K562 (cell line): ENCODE results near the gene ZC3H18. TPM values are rescaled to one million over a fixed set of nuclear protein-coding genes. Genes with fewer than 3 reads are reported as not detected.

Source experiments
- BMI1 ChIP-seq: fragments of 150-350 bp; IDR thresholded peaks from 2 replicates; pipeline ENCODE4 v1.6.1; 2014; ENCODE audit warnings: low read length
- C11orf30 ChIP-seq: fragments of 450-650 bp; IDR thresholded peaks from 2 replicates; pipeline ENCODE4 v1.6.1; 2016; ENCODE audit warnings: low read depth, mild to moderate bottlenecking
- ELF1 ChIP-seq: fragments of 200-800 bp; sonication (Bioruptor generic); IDR thresholded peaks from 2 replicates; pipeline ENCODE4 v1.6.1; 2016; ENCODE audit warnings: missing genetic modification characterization, missing compliant biosample characterization
- FUS ChIP-seq: fragments of 200-400 bp; formaldehyde crosslinking; optimal IDR thresholded peaks from 2 replicates; pipeline ENCODE3; 2017; ENCODE audit warnings: low read depth, low read length
- GABPA ChIP-seq: fragments of 200-800 bp; sonication (Bioruptor generic); conservative IDR thresholded peaks from 2 replicates; pipeline ENCODE4 v1.6.1; 2016; ENCODE audit warnings: low read depth, missing genetic modification characterization, missing compliant biosample characterization
- GTF3C2 ChIP-seq: IDR thresholded peaks from 3 replicates; pipeline ENCODE4 v1.6.1; 2011; ENCODE audit warnings: borderline replicate concordance, mild to moderate bottlenecking, moderate library complexity; ENCODE audit not compliant: insufficient read length; ENCODE audit errors: extremely low read depth
- L3MBTL2 ChIP-seq: fragments of 450-650 bp; IDR thresholded peaks from 2 replicates; pipeline ENCODE4 v1.6.1; 2016; ENCODE audit warnings: mild to moderate bottlenecking, moderate library complexity
- NONO ChIP-seq, 2 experiments: fragments of 200-400 bp in 1 of 2; fragments of 450-650 bp in 1 of 2; formaldehyde crosslinking in 1 of 2; IDR thresholded peaks; 2 replicates each; pipeline ENCODE4 v1.6.1; 2017; ENCODE audit warnings: low read depth in 2 of 2, mild to moderate bottlenecking in 2 of 2, moderate library complexity in 2 of 2, low read length in 1 of 2
- PRMT5 ChIP-seq: sonication (generic); formaldehyde crosslinking; IDR thresholded peaks from 2 replicates; pipeline ENCODE4 v1.5.0; 2020; ENCODE audit warnings: missing genetic modification reagents
- SIN3B ChIP-seq: fragments of 450-650 bp; IDR thresholded peaks from 2 replicates; pipeline ENCODE4 v1.6.1; 2017; ENCODE audit warnings: low read depth, mild to moderate bottlenecking, moderate library complexity
- SMC3 ChIP-seq: conservative IDR thresholded peaks from 2 replicates; pipeline ENCODE4 v1.6.1; 2011; ENCODE audit warnings: low read depth, low read length, improper control_type of control experiment; ENCODE audit not compliant: insufficient read depth
- SRF ChIP-seq, 2 experiments: fragments of 250-450, 450-650 bp in 1 of 2; sonication (Bioruptor Pico) in 1 of 2; sonication (generic) in 1 of 2; formaldehyde crosslinking; IDR thresholded peaks; 2 replicates each; pipeline versions ENCODE4 v1.5.0 to v1.5.1; 2020 to 2022; ENCODE audit warnings: mild to moderate bottlenecking in 1 of 2, missing genetic modification reagents in 1 of 2
- U2AF2 ChIP-seq: fragments of 200-400 bp; formaldehyde crosslinking; optimal IDR thresholded peaks from 2 replicates; pipeline ENCODE3; 2017; ENCODE audit warnings: low read depth, mild to moderate bottlenecking, low read length
- YY1 ChIP-seq, 3 experiments: IDR thresholded peaks; 2 replicates each; pipeline ENCODE4 v1.6.1; 2011; ENCODE audit warnings: low read length in 2 of 3, mild to moderate bottlenecking in 2 of 3, moderate library complexity in 2 of 3, borderline replicate concordance in 1 of 3, control low read depth in 1 of 3, low read depth in 1 of 3; ENCODE audit not compliant: insufficient read depth in 3 of 3, insufficient replicate concordance in 2 of 3, control insufficient read depth in 1 of 3, insufficient read length in 1 of 3; ENCODE audit errors: extremely low read depth in 1 of 3
- ZKSCAN1 ChIP-seq: fragments of 150-350 bp; IDR thresholded peaks from 2 replicates; pipeline ENCODE4 v1.6.1; 2016; ENCODE audit warnings: low read depth, low read length
- ZNF165 ChIP-seq: fragments of 250-450 bp; sonication (Bioruptor Pico); IDR thresholded peaks from 2 replicates; pipeline ENCODE4 v1.4.0; 2020; ENCODE audit warnings: borderline replicate concordance
- polyA plus RNA-seq, 8 experiments: library from polyadenylated mRNA; depleted of rRNA in 4 of 8; stranded (reverse) in 5 of 8; unstranded in 3 of 8; fragments of >200 nt; fragmentation: Nextera tagmentation in 2 of 8; fragmentation: Illumina TruSeq in 1 of 8; extraction: Ambion mirVana in 2 of 8; extraction: Trizol in 1 of 8; gene quantifications; 2 replicates each; pipeline versions ENCODE4 v1.2.1 to v1.2.3, GENCODE V29; 2011 to 2014; ENCODE audit warnings: inconsistent platforms in 1 of 8, missing spikeins in 1 of 8
- total RNA-seq, 7 experiments: library from RNA; depleted of rRNA in 6 of 7; stranded (reverse); fragments of >200 nt in 6 of 7; fragmentation: Illumina TruSeq in 2 of 7; extraction: Trizol in 2 of 7; gene quantifications; 2 replicates each; pipeline versions ENCODE4 v1.2.1 to v1.2.3, GENCODE V29; 2011 to 2021; ENCODE audit warnings: low replicate concordance in 1 of 7
- TF ChIP-seq, protein P1 (sequence below): fragments of 250-450 bp; sonication (Bioruptor Pico); IDR thresholded peaks from 2 replicates; pipeline ENCODE4 v1.5.0; 2021; ENCODE audit warnings: mild to moderate bottlenecking, moderate library complexity
- TF ChIP-seq, protein P2 (sequence below): fragments of 250-450 bp; sonication (Bioruptor Pico); IDR thresholded peaks from 2 replicates; pipeline ENCODE4 v1.4.0; 2020; ENCODE audit warnings: mild to moderate bottlenecking, moderate library complexity

ZC3H18 gene
- total and polyA plus RNA-seq, 9 of the 15 experiments (the other 6 are each of a cell fraction or from before 2014, with no cell fraction given), result 1.7 to 88.7 (median 26.9) TPM

DNA sequence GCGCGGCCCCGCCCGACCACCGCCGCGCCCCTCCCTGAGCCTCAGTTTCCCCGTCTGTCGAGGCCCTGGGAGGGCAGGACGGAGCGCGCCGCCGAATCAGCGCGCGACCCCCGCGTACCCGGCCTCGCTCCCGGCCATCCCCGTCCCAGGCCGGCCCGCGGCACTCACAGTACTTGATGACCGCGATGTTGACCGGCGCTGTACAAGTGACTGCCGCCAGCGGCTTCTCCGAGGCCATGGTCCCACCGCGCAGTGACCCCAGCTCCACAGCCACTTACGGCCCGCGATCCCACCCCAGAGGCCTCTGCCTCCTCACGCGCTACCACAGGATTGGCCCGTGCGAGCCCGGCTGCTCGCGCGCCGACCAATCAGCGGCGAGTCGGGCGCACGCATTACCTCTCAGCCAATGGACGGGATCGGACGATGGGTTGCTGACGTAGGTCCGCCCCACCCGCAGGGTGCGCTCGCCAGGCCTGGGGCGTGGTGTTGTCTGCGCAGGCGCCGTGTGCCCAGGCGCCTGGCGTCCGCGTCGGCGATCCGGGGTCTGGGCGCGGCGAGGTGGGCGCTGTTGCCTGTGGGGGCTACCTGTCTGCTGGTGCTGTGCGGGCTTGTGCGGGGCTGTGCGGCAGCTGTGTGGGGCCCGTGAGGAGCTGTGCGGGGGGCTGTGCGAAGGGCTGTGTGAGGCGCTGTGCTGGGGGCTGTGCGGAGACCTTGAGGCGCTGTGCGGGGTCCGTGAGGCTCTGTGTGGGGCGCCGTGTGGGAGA lies 92.8 kb downstream of the ZC3H18 start, which contains the start of gene MVD (continued):
- no peak for TF ChIP-seq GTF3C2
- TF ChIP-seq GABPA, result no peak
- peak; percentile 37 to 88; a peak in 3 of 4 replicates for TF ChIP-seq NONO (IDR thresholded peaks at IDR 0.05; ENCODE audit: low read depth in 2 of 2, low read length in 1 of 2)
- peak; percentile 54 for TF ChIP-seq SIN3B
- peak in 1 of 2 experiments; percentile 33; a peak in 1 of 4 replicates for TF ChIP-seq SRF (CRISPR knock-in tag; IDR thresholded peaks at IDR 0.05)
- no peak for TF ChIP-seq U2AF2
- TF ChIP-seq YY1 (IDR thresholded peaks at IDR 0.05; ENCODE audit: borderline replicate concordance in 1 of 3, control insufficient read depth in 1 of 3, extremely low read depth in 1 of 3, insufficient read depth in 3 of 3, insufficient read length in 1 of 3, insufficient replicate concordance in 2 of 3, low read depth in 1 of 3, low read length in 2 of 3), result peak; percentile 36 to 86 (median 76)
- TF ChIP-seq, protein P1, sequence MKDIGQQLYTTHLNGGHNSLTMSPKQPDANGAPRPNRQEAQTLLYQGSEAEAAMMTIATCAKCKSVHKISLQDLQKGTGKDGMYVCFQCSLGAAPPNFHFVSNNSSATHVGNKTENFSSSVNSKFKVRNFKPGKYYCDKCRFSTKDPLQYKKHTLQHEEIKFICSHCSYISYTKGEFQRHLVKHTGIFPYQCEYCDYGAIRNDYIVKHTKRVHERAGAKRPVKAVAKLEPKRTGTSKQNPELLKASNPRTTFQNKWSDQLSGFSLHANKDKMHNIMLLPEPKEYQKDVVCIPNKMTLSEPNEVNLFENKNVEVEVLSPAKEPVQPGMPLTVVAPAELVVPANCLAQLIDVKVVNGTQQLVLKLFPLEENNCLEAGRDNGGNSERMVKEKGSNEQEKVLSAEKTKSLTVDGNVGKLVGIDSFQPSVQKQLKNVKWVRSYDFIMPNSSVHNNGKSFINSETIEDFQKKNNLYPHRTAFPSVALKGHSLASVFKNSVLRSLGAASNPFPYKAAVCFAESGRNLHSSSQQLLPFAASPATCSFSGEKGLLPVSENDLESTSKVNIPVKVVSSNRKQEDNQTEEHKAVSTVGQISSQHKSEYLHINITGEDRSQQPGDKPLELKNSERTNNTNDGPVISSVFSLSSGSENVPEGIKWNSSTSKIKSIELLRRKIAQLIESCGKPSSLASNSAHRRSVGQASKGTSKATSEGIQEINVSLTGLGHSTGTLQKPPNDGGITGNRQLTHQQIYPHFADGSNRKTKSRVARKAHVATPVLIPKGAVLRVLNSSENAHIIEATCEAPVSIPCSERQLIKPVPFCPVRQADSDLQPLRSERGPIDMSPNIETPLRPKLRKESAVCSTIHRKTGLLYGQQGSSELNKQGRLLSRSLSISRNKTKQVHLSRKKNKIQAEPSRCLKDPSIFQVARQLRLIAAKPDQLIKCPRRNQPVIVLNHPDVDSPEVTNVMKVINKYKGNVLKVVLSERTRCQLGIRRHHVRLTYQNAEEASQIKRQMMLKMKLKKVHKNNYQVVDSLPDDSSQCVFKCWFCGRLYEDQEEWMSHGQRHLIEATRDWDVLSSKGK, result no peak
- no peak for TF ChIP-seq ZKSCAN1
- 0 out of 2 replicates have a peak, but pooled peaks have one; percentile 17 for TF ChIP-seq PRMT5 (CRISPR knock-in tag)
- TF ChIP-seq, protein P2, sequence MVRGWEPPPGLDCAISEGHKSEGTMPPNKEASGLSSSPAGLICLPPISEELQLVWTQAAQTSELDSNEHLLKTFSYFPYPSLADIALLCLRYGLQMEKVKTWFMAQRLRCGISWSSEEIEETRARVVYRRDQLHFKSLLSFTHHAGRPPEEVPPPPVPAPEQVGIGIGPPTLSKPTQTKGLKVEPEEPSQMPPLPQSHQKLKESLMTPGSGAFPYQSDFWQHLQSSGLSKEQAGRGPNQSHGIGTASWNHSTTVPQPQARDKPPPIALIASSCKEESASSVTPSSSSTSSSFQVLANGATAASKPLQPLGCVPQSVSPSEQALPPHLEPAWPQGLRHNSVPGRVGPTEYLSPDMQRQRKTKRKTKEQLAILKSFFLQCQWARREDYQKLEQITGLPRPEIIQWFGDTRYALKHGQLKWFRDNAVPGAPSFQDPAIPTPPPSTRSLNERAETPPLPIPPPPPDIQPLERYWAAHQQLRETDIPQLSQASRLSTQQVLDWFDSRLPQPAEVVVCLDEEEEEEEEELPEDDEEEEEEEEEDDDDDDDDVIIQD (CRISPR knock-in tag), result no peak
- TF ChIP-seq ZNF165 (CRISPR knock-in tag), result no peak
- no peak for TF ChIP-seq BMI1
- TF ChIP-seq SMC3, result no peak
- TF ChIP-seq FUS, result no peak
- TF ChIP-seq ELF1, result no peak; the same call in 1 of the 2 replicates
- TF ChIP-seq L3MBTL2, result peak; percentile 84
- peak; percentile 89 for TF ChIP-seq C11orf30
